Measurements from ENCODE around the gene AFF3. TPM values are rescaled to one million over a fixed set of nuclear protein-coding genes. Genes with fewer than 3 reads are reported as not detected.

The AFF3 gene
- total RNA-seq, 1 experiment from 2014 or later, result 0.05 TPM

DNA sequence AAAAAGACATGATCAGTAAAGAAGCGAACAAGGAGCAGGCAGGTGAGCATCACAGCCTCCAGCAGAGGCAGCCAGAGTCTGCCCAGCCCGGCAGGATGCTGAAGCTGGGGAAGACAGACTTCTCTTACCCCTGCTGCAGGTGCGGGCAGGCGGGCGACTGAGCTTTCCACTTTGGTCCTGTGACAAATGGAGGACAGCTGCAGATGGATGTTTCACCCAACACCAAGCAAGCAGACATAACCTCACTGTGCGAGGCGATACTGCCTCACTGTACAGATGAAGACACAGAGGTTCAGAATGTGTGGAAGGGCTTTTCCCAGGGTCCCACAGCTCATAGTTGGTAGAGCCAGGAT is 251.0 kb downstream of the AFF3 start:
- POLR2A ChIA-PET, result no interaction called here
- intact Hi-C loops (cut with micrococcal nuclease; ENCODE audit: unreplicated experiment), result no loop called here
- no TSS peak for BruUV-seq (replicated peaks)

DNA sequence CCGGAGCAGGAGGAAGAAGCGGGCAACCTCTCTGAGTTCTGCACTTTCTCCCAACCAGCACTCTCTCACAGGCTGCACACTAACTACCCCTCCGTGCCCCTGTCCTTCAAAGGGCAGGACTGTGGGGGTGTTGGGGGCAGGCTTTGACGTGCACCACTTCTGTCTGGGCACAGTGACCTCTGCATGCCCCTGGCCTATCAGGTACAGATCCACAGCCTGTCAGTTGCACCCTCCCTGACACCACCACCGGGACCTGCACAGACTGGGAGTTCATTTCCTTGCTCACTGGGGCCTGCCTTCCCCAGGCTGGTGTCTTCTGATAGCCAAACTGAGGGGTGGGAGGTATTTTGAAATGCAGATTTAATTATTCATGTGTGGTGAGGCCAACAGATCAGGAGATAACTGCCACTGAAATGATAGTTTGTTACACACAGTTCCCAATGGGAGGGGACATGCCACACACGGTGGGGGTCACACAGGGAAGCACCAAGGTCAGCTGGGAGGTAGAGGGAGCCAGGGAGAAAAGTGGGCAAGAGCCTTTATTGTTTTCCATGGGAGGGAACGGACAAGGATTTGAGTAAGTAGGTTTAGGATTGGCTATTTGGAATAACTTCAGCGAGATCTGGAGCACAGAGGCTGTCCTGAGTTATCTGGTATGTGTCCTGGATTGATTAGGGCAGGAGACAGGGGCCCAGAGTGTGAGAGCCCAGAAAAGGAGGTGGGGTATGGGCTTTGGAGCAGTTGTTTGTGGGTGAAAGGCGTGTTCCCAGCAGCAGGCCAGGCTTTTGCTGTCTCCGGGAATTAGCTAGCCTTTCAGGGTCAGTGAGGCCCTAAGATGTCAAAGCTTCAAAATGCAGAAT is 251.6 kb downstream of the AFF3 start:
- CTCF ChIA-PET, result no interaction called here
- H3K4me3 Mint-ChIP-seq (ENCODE audit: unreplicated experiment), result no peak overlapping the region
- Histone ChIP-seq H3K4me3 (ENCODE audit: low read depth, low read length) (no peak overlapping the region), H3K4me1 (no peaks in the 10 kb centered on the region), H3K27me3 (replicated peaks; ENCODE audit: control insufficient read depth, insufficient read depth, low read length) (0 out of 2 replicates have a peak, but pooled peaks cover 1% of the 10 kb centered on the region), H3K36me3 (ENCODE audit: control insufficient read depth, insufficient read depth, low read length) (no peaks in the 10 kb centered on the region), H3K9me3 (no peaks in the 10 kb centered on the region)
- POLR2A ChIA-PET, result no interaction called here
- H3K27ac Mint-ChIP-seq (ENCODE audit: unreplicated experiment), result no peak overlapping the region
- BruUV-seq (replicated peaks), result no TSS peak
- no peak for DNase-seq
- H3K27me3 Mint-ChIP-seq (ENCODE audit: insufficient read depth, unreplicated experiment), result peaks cover 7% of the 10 kb centered on the region
- H3K9me3 Mint-ChIP-seq (ENCODE audit: unreplicated experiment), result no peaks in the 10 kb centered on the region
- TF ChIP-seq, protein P1, sequence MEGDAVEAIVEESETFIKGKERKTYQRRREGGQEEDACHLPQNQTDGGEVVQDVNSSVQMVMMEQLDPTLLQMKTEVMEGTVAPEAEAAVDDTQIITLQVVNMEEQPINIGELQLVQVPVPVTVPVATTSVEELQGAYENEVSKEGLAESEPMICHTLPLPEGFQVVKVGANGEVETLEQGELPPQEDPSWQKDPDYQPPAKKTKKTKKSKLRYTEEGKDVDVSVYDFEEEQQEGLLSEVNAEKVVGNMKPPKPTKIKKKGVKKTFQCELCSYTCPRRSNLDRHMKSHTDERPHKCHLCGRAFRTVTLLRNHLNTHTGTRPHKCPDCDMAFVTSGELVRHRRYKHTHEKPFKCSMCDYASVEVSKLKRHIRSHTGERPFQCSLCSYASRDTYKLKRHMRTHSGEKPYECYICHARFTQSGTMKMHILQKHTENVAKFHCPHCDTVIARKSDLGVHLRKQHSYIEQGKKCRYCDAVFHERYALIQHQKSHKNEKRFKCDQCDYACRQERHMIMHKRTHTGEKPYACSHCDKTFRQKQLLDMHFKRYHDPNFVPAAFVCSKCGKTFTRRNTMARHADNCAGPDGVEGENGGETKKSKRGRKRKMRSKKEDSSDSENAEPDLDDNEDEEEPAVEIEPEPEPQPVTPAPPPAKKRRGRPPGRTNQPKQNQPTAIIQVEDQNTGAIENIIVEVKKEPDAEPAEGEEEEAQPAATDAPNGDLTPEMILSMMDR (IDR thresholded peaks at IDR 0.05; ENCODE audit: insufficient read depth in 1 of 2, low read depth in 1 of 2, low read length in 1 of 2, severe bottlenecking in 1 of 2, unreplicated experiment in 1 of 2), result no peak
- H3K4me1 Mint-ChIP-seq (ENCODE audit: low read depth, unreplicated experiment), result no peaks in the 10 kb centered on the region
- intact Hi-C loops (cut with micrococcal nuclease; ENCODE audit: unreplicated experiment), result no loop called here
- no peaks in the 10 kb centered on the region for H3K36me3 Mint-ChIP-seq (ENCODE audit: insufficient read depth, unreplicated experiment)

More for the DNA sequence above, 251.0 kb downstream of the AFF3 start:
- CTCF ChIA-PET, result no interaction called here
- DNase-seq, result no peak
- H3K36me3 Mint-ChIP-seq (ENCODE audit: insufficient read depth, unreplicated experiment), result no peaks in the 10 kb centered on the region
- no peaks in the 10 kb centered on the region for H3K9me3 ChIP-seq
- no peaks in the 10 kb centered on the region for H3K36me3 ChIP-seq (ENCODE audit: control insufficient read depth, insufficient read depth, low read length)
- 0 out of 2 replicates have a peak, but pooled peaks cover 1% of the 10 kb centered on the region for H3K27me3 ChIP-seq (replicated peaks; ENCODE audit: control insufficient read depth, insufficient read depth, low read length)
- no peaks in the 10 kb centered on the region for H3K9me3 Mint-ChIP-seq (ENCODE audit: unreplicated experiment)
- no peak overlapping the region for H3K4me3 Mint-ChIP-seq (ENCODE audit: unreplicated experiment)
- peaks cover 7% of the 10 kb centered on the region for H3K27me3 Mint-ChIP-seq (ENCODE audit: insufficient read depth, unreplicated experiment)
- H3K4me1 ChIP-seq, result no peaks in the 10 kb centered on the region
- H3K4me1 Mint-ChIP-seq (ENCODE audit: low read depth, unreplicated experiment), result no peaks in the 10 kb centered on the region
- H3K4me3 ChIP-seq (ENCODE audit: low read depth, low read length), result no peak overlapping the region
- TF ChIP-seq, protein P1 (IDR thresholded peaks at IDR 0.05; ENCODE audit: insufficient read depth in 1 of 2, low read depth in 1 of 2, low read length in 1 of 2, severe bottlenecking in 1 of 2, unreplicated experiment in 1 of 2), result no peak
- H3K27ac Mint-ChIP-seq (ENCODE audit: unreplicated experiment), result no peak overlapping the region

GRCh38 chr2:99888617-99889016 is 253.8 kb downstream of the AFF3 start:
- Mint-ChIP-seq H3K27me3 (ENCODE audit: insufficient read depth, unreplicated experiment) (peaks cover 13% of the 10 kb centered on the region), H3K36me3 (ENCODE audit: insufficient read depth, unreplicated experiment) (no peaks in the 10 kb centered on the region), H3K4me3 (ENCODE audit: unreplicated experiment) (no peak overlapping the region), H3K9me3 (ENCODE audit: unreplicated experiment) (no peaks in the 10 kb centered on the region), H3K4me1 (ENCODE audit: low read depth, unreplicated experiment) (no peaks in the 10 kb centered on the region), H3K27ac (ENCODE audit: unreplicated experiment) (no peak overlapping the region)
- no peak for DNase-seq
- intact Hi-C loops (cut with micrococcal nuclease; ENCODE audit: unreplicated experiment), result no loop called here
- BruUV-seq (replicated peaks), result no TSS peak
- ChIA-PET CTCF (no interaction called here), POLR2A (no interaction called here)
- Histone ChIP-seq H3K9me3 (no peaks in the 10 kb centered on the region), H3K4me3 (ENCODE audit: low read depth, low read length) (no peak overlapping the region), H3K36me3 (ENCODE audit: control insufficient read depth, insufficient read depth, low read length) (no peaks in the 10 kb centered on the region), H3K4me1 (no peaks in the 10 kb centered on the region), H3K27me3 (replicated peaks; ENCODE audit: control insufficient read depth, insufficient read depth, low read length) (0 out of 2 replicates have a peak, but pooled peaks cover 1% of the 10 kb centered on the region)
- TF ChIP-seq, protein P1 (IDR thresholded peaks at IDR 0.05; ENCODE audit: insufficient read depth in 1 of 2, low read depth in 1 of 2, low read length in 1 of 2, severe bottlenecking in 1 of 2, unreplicated experiment in 1 of 2), result no peak
